ENCODE measurements around the gene GABRB1.

- TF ChIP-seq CTCF (IDR thresholded peaks at IDR 0.05; ENCODE audit: poor library complexity), result peak; percentile 78
- TF ChIP-seq EZH2phosphoT487 (IDR thresholded peaks at IDR 0.05; ENCODE audit: low read depth, severe bottlenecking, unreplicated experiment), result no peak
- TF ChIP-seq EZH2 (IDR thresholded peaks at IDR 0.05; ENCODE audit: borderline replicate concordance), result no peak
Observed at GRCh38 chr4:47383829-47384427, 352.6 kb downstream of the GABRB1 start.
